Measurements from ENCODE around the gene ITGB1.
"Not testable (repeated sequence)": the region's sequence is repeated elsewhere in the genome, so short reads cannot be mapped to it uniquely, and the experiment has no call there.

ITGB1 gene

DNA sequence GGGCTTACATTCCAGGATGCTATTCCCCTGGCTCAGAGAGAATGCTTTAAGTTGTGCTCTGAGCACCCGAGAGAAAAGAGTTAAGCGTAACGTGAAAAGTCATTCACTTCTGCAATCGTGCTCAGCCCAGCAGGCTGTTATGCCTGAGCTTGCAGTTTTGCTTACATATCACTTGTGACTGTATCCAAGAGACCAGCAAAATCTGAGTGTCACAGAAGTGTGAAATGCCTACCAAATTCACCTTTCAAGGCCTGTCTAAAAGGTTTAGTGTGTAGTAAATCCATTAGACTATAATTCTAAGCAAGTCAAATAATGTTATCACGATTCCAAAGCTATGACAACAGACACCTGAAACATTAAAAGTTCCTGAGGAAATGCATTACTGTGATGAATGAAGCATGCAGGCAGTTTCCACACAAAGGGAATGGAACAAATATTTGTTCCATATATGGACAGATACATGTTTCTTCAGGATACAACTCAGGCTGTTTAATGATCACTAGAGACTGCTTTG, 20.1 kb downstream of the ITGB1 start:
- DNase-seq (ENCODE audit: low read depth), result no peak

DNA sequence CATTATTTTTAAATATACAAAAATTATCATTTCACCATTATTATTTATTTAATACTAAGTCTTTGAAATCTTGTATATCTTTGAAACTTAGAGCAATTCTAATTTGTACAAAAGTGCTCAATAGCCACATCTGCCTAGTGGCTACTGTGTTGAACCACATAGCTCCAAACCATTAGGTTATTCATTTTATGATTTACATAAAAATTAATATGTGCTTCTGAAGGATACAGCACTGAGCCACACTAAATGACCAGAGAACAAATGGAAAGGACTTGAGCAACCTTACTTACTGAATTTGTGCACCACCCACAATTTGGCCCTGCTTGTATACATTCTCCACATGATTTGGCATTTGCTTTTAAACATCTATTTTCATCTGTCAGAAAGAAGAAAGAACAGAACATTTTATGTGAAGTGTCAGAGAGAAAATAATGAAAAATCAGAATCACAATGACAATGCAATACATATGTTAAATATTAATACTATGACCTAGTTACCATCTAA, 25.8 kb downstream of the ITGB1 start:
- DNase-seq (ENCODE audit: low read depth), result no peak

- DNase-seq (ENCODE audit: low read depth), result no peak
Observed at GRCh38 chr10:32931593-32931992, 26.4 kb downstream of the ITGB1 start.

GRCh38 chr10:32930036-32930435, 28.0 kb downstream of the ITGB1 start:
- DNase-seq (ENCODE audit: low read depth), result no peak

DNA sequence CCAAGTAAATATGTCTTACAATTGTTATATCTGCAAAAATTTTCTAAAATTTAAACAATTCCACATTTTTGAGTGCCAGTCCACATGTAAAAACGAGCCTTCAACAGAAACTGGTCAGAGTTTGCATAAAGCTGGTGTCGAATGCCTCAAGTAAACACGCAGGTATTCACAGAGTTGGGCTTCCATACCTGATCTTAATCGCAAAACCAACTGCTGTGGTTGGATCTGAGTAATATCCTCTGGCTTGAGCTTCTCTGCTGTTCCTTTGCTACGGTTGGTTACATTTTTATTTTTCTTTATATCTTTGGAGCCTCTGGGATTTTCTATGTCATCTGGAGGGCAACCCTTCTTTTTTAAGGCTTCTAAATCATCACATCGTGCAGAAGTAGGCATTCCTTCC, 28.4 kb downstream of the ITGB1 start:
- DNase-seq (ENCODE audit: low read depth), result no peak

GRCh38 chr10:32927750-32928149, 30.3 kb downstream of the ITGB1 start:
- no peak for DNase-seq (ENCODE audit: low read depth)

GRCh38 chr10:32923849-32924248, 34.2 kb downstream of the ITGB1 start:
- no peak for DNase-seq (ENCODE audit: low read depth)

DNA sequence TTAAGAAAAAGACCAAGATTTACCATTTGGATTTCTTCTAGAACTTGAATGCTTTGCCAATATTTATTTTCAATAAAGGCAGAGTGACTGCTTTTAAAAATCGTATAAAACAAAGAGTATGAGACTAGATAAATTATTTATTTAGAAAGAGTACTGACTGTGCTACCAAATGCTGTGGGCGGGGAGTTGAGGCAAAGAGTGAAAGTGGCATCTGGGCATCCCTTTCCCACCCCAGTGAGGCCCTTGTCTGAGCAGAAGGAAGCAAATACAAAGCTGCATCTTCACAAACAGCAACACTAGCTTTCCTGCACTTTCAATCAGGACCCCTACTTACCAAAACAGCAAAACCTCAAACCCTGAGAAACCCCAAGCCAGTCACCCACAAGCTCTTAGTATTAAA, 34.9 kb downstream of the ITGB1 start:
- DNase-seq (ENCODE audit: low read depth), result no peak

GRCh38 chr10:32922170-32922569, 35.9 kb downstream of the ITGB1 start:
- DNase-seq (ENCODE audit: low read depth), result no peak

DNA sequence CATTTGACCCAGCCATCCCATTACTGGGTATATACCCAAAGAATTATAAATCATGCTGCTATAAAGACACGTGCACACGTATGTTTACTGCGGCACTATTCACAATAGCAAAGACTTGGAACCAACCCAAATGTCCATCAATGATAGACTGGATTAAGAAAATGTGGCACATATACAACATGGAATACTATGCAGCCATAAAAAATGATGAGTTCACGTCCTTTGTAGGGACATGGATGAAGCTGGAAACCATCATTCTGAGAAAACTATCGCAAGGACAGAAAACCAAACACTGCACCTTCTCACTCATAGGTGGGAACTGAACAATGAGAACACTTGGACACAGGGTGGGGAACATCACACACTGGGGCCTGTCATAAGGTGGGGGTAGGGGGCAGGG, 40.2 kb downstream of the ITGB1 start:
- DNase-seq (ENCODE audit: low read depth), result not testable (repeated sequence)

GRCh38 chr10:32911285-32912016, 46.6 kb downstream of the ITGB1 start:
- DNase-seq (ENCODE audit: low read depth), result no peak

DNA sequence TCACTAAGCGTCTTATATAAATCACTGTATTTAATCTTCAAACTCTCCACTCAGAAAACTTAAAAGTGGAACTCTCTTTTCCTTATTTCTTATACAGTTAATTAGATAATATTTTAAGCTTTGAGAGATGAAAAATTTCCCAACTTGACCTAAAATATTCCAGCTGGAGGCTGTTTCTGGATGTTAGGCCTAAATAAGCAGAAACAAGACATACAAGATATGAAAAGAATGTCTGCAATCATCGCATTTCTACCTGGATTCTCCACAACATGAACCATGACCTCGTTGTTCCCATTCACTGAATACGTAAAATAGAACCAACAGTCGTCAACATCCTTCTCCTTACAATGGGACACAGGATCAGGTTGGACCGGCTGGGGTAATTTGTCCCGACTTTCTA, 48.1 kb downstream of the ITGB1 start:
- DNase-seq (ENCODE audit: low read depth), result not testable (repeated sequence)

DNA sequence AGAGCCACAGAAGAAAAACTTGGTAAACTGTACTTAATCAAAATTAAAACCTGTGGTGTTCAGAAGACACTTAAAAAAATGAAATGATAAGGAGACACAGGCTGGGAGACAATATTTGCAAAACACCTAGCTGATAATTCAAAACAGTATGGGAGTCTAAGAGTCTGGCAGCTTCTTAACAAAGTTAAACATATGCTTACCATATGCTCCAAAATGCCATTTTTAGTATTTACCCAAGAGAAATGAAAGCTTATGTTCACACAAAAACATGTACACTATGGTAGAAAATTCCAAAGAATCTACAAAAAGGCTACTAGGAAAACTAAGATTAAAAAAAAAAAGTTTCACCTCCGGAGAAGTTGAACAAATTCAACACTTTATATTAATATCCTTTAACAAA, 48.6 kb downstream of the ITGB1 start:
- DNase-seq (ENCODE audit: low read depth), result no peak

- no peak for DNase-seq (ENCODE audit: low read depth)
Observed at GRCh38 chr10:32906595-32906994, 51.4 kb downstream of the ITGB1 start.

- DNase-seq (ENCODE audit: low read depth), result no peak
Observed at GRCh38 chr10:32905466-32905865, 52.6 kb downstream of the ITGB1 start.

DNA sequence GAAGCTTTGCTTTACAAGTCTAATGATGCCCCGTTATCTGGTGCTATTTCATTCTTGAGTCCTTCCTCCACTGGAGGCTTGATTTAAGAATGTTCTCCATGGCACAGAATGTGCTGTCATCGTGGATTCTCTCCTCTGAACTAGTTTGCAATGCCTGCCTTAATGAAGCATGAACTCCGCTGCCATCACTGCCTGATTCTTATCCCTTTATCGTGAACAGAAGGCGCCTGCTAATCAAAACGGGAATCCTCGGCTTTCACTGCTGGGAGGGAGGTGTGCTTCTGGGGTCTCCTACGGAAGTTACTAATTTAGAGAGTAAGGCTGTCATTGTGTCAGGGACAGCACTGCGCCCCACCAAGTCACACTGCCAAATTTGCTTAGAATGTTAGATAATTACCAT, 56.2 kb downstream of the ITGB1 start:
- no peak for DNase-seq (ENCODE audit: low read depth)

DNA sequence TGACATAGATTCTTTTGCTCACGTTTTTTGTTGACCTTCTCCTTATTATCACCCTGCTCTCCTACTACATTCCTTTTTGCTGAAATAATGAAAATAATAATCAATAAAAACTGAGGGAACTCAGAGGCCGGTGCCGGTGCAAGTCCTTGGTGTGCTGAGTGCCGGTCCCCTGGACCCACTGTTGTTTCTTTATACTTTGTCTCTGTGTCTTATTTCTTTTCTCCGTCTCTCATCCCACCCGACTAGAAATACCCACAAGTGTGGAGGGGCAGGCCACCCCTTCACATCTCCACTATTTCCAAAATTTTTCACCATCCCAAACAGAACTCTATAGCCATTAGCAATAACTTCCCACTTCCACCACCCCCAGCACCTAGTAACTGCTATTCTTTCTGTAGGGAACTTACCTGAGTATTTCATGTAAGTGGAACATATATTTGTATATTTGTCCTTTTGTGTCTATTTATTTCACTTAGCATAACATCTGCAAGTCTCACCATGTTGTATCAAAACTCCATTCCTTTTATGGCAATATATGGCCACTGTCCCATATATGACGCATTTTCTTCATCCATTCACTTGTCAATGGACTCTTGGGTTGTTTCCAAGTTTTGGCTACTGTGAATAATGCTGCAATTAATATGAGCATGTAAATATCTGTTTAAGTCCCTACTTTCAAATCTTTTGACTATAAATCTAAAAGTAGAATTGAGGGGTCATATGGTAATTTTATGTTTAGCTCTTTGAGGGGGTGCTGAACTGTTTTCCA, 62.6 kb downstream of the ITGB1 start:
- DNase-seq (ENCODE audit: low read depth), result not testable (repeated sequence)

DNA sequence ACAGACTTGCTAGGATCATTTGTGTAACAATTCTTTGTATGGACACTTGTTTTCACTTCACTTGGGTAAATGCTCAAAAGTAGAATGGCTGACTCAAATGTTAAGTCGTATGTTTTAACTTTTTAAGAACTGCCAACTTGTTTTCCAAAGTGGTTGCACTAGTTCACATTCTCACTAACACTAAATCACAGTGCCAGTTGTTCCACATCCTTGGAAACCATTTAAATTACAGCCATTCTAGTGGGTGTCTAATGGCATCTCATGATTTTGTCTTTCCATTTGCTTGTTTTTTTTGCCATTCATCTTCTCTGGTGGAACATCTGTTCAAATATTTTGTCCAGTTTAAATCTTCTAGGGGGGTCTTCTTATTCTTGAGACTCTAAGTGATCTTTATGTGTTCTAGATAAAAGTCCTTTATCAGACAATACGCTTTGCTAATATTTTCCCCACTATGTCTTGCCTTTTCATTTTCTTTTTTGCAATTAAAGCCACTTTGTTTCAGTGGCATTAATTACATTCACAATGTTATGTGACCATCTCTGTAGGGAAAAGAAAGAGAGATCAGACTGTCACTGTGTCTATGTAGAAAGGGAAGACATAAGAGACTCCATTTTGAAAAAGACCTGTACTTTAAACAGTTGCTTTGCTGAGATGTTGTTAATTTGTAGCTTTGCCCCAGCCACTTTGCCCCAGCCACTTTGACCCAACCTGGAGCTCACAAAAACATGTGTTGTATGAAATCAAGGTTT, 63.9 kb downstream of the ITGB1 start:
- no peak for DNase-seq (ENCODE audit: low read depth)

GRCh38 chr10:32893434-32893833, 64.6 kb downstream of the ITGB1 start:
- no peak for DNase-seq (ENCODE audit: low read depth)

- DNase-seq (ENCODE audit: low read depth), result no peak
Observed at GRCh38 chr10:32891261-32891660, 66.8 kb downstream of the ITGB1 start.

- no peak for DNase-seq (ENCODE audit: low read depth)
Observed at GRCh38 chr10:32890444-32890843, 67.6 kb downstream of the ITGB1 start.

GRCh38 chr10:32889631-32890212, 68.3 kb downstream of the ITGB1 start:
- DNase-seq (ENCODE audit: low read depth), result no peak
